ENCODE data around the gene ZNF641.
"Not testable (repeated sequence)": the region's sequence is repeated elsewhere in the genome, so short reads cannot be mapped to it uniquely, and the experiment has no call there.

The ZNF641 gene

GRCh38 chr12:48333680-48334079 lies 17.0 kb downstream of the ZNF641 start:
- not testable (repeated sequence) for DNase-seq

GRCh38 chr12:48331399-48331798 lies 19.3 kb downstream of the ZNF641 start:
- no peak for DNase-seq

GRCh38 chr12:48329199-48329939 lies 21.4 kb downstream of the ZNF641 start:
- DNase-seq: no peak

- no peak for DNase-seq
These were observed 34.2 kb downstream of the ZNF641 start for GRCh38 chr12:48316491-48316890.

GRCh38 chr12:48311313-48311712 lies 39.4 kb downstream of the ZNF641 start:
- DNase-seq: no peak

- no peak for DNase-seq
These were observed 43.5 kb downstream of the ZNF641 start for GRCh38 chr12:48307269-48307668.

- no peak for DNase-seq
These were observed 45.5 kb downstream of the ZNF641 start for GRCh38 chr12:48305190-48305589.

GRCh38 chr12:48302161-48302911 lies 48.4 kb downstream of the ZNF641 start:
- DNase-seq: no peak

GRCh38 chr12:48300774-48301173 lies 49.9 kb downstream of the ZNF641 start:
- no peak for DNase-seq

- DNase-seq: peak; percentile 54 to 57
These were observed 54.0 kb downstream of the ZNF641 start for GRCh38 chr12:48296586-48297282.

- DNase-seq: no peak
These were observed 58.7 kb downstream of the ZNF641 start for GRCh38 chr12:48292040-48292439.

- no peak for DNase-seq
These were observed 59.2 kb downstream of the ZNF641 start for GRCh38 chr12:48291511-48291910.

GRCh38 chr12:48288387-48289268 lies 62.1 kb downstream of the ZNF641 start:
- DNase-seq: no peak

Measured in stimulated activated CD4-positive, alpha-beta T cell treated with anti-CD3 and anti-CD28 coated beads, Interleukin-2, amount 100 ng/mL, for 24 hours (primary cell).